ENCODE data around the gene MICALL1.

DNA sequence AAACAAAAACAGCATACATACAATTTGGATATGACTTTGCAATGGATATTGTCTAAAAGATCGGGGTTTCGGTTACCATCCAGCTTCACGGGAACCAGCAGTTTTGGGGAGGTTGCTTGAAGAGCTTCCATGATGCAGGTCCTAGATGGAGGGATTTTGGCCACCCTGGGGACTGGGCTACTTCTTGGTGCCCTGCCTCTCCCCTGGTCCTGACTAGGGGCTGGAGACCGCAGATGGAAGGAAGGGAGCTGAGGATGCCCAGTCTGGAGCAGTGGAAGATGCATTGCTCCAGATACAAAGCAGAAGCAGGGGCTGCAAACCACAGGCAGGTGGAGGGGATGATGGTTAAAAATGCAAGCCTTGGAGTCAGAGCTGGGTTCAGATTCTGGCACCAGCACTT, 64.8 kb downstream of the MICALL1 start:
- TF ChIP-seq ZNF274 (IDR thresholded peaks at IDR 0.05; ENCODE audit: low read depth, low read length) (no peak), SUZ12 (IDR thresholded peaks at IDR 0.05; ENCODE audit: extremely low read depth, insufficient read depth, insufficient read length) (no peak)

Data from NT2/D1 (cell line).